ENCODE measurements around the gene ALKBH6.

DNA sequence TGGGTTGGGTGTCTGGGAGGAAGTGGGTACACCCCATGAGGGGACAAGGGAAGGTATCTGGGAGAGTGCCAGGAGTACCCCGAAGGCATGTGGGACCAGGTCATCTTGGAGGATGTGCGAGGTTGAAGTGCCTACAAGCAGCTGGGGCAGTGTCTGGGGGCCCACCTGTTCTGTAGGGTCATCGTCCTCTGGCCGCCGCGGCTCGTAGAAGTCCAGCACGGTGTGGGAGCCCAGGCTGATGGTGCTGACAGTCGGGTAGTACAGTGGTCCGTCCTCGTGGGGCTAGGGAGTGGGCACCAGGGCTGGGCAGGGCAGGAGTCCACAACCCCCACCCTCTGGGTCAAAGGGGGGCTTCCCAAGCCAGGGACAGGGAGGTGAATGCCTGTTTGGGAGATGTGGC lies 3.6 kb downstream of the ALKBH6 start:
- TF ChIP-seq, protein P1, sequence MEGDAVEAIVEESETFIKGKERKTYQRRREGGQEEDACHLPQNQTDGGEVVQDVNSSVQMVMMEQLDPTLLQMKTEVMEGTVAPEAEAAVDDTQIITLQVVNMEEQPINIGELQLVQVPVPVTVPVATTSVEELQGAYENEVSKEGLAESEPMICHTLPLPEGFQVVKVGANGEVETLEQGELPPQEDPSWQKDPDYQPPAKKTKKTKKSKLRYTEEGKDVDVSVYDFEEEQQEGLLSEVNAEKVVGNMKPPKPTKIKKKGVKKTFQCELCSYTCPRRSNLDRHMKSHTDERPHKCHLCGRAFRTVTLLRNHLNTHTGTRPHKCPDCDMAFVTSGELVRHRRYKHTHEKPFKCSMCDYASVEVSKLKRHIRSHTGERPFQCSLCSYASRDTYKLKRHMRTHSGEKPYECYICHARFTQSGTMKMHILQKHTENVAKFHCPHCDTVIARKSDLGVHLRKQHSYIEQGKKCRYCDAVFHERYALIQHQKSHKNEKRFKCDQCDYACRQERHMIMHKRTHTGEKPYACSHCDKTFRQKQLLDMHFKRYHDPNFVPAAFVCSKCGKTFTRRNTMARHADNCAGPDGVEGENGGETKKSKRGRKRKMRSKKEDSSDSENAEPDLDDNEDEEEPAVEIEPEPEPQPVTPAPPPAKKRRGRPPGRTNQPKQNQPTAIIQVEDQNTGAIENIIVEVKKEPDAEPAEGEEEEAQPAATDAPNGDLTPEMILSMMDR (IDR thresholded peaks at IDR 0.05; ENCODE audit: poor library complexity) = no peak
- TF ChIP-seq EZH2 (IDR thresholded peaks at IDR 0.05; ENCODE audit: borderline replicate concordance) (no peak), EZH2phosphoT487 (IDR thresholded peaks at IDR 0.05; ENCODE audit: low read depth, severe bottlenecking, unreplicated experiment) (no peak)
